Natural killer cell (primary cell): Measurements from ENCODE around the gene IFNL4. TPM values are rescaled to one million over a fixed set of nuclear protein-coding genes. Genes with fewer than 3 reads are reported as not detected.

Experiments used
- ATAC-seq, 3 donors: fragments of 150-1000 bp in 2 of 3; fragments of 200-7000 bp in 1 of 3; cut with Tn5 transposase; 1 replicate in 1 of 3; 2 replicates in 2 of 3; pipeline ENCODE4 v1.10.0; 2021; ENCODE audit warnings: mild to moderate bottlenecking in 2 of 3, moderate library complexity in 2 of 3
- DNase-seq, 2 donors: peaks; one replicate each; pipeline versions ENCODE4 v3.0.0 to v3.0.0-alpha.2; 2013 to 2021; ENCODE audit warnings: mixed read lengths in 1 of 2
- H3K27ac ChIP-seq: one replicate; pipeline ENCODE4 v1.5.1; 2013; ENCODE audit warnings: mild to moderate bottlenecking, low read length
- H3K27me3 ChIP-seq: one replicate; pipeline ENCODE4 v1.6.1; 2013; ENCODE audit warnings: low read length; ENCODE audit not compliant: control insufficient read depth, insufficient read depth
- H3K36me3 ChIP-seq: one replicate; pipeline ENCODE4 v1.6.1; 2013; ENCODE audit warnings: low read length; ENCODE audit not compliant: control insufficient read depth, insufficient read depth
- H3K4me1 ChIP-seq: one replicate; pipeline ENCODE4 v1.6.1; 2013; ENCODE audit warnings: low read length; ENCODE audit not compliant: control insufficient read depth, insufficient read depth
- H3K4me3 ChIP-seq: one replicate; pipeline ENCODE4 v1.5.1; 2013; ENCODE audit warnings: low read length
- H3K9me3 ChIP-seq: one replicate; pipeline ENCODE4 v1.6.1; 2013; ENCODE audit warnings: low read length; ENCODE audit not compliant: control insufficient read depth, insufficient read depth
- H3K27ac Mint-ChIP-seq, 2 donors: one replicate each; pipeline ENCODE4 v1.8.0; 2022; ENCODE audit warnings: mild to moderate bottlenecking in 2 of 2, mixed read lengths in 2 of 2, moderate library complexity in 1 of 2
- H3K27me3 Mint-ChIP-seq, 2 donors: one replicate each; pipeline ENCODE4 v1.8.0; 2022; ENCODE audit warnings: low read depth in 2 of 2, mixed read lengths in 2 of 2
- H3K36me3 Mint-ChIP-seq: one replicate; pipeline ENCODE4 v1.8.0; 2022; ENCODE audit warnings: mixed read lengths
- H3K4me1 Mint-ChIP-seq, 2 donors: one replicate each; pipeline ENCODE4 v1.8.0; 2022; ENCODE audit warnings: mixed read lengths in 2 of 2
- H3K4me3 Mint-ChIP-seq: one replicate; pipeline ENCODE4 v1.8.0; 2022; ENCODE audit warnings: mild to moderate bottlenecking, moderate library complexity, mixed read lengths
- H3K9me3 Mint-ChIP-seq, 2 donors: one replicate each; pipeline ENCODE4 v1.8.0; 2022; ENCODE audit warnings: mixed read lengths in 2 of 2
- WGBS: methylation state at CpG from one replicate; pipeline ENCODE4 v1.1.7; 2013; ENCODE audit warnings: missing lambda C conversion rate; ENCODE audit not compliant: insufficient coverage; 5-methylcytosine and 5-hydroxymethylcytosine counted together
- intact Hi-C: fragments of 100-400 bp; cut with micrococcal nuclease; formaldehyde crosslinking; loops from one replicate; pipeline ENCODE4 v1.14.2; 2022
- total RNA-seq, 4 donors: library from RNA; stranded (reverse); fragments of 120-200 nt in 1 of 4; gene quantifications; one replicate each; pipeline versions ENCODE4 v1.2.3 to v1.2.4, GENCODE V29; 2013 to 2022
- TF ChIP-seq, protein P1 (sequence below): fragments of 200-600 bp; IDR thresholded peaks from one replicate; pipeline ENCODE4 v1.8.0; 2022; ENCODE audit warnings: antibody characterized with exemption

IFNL4 gene
- total RNA-seq, 3 donors from 2014 or later (not counting 1 experiment from before 2014, with no cell fraction given), result not detected

DNA sequence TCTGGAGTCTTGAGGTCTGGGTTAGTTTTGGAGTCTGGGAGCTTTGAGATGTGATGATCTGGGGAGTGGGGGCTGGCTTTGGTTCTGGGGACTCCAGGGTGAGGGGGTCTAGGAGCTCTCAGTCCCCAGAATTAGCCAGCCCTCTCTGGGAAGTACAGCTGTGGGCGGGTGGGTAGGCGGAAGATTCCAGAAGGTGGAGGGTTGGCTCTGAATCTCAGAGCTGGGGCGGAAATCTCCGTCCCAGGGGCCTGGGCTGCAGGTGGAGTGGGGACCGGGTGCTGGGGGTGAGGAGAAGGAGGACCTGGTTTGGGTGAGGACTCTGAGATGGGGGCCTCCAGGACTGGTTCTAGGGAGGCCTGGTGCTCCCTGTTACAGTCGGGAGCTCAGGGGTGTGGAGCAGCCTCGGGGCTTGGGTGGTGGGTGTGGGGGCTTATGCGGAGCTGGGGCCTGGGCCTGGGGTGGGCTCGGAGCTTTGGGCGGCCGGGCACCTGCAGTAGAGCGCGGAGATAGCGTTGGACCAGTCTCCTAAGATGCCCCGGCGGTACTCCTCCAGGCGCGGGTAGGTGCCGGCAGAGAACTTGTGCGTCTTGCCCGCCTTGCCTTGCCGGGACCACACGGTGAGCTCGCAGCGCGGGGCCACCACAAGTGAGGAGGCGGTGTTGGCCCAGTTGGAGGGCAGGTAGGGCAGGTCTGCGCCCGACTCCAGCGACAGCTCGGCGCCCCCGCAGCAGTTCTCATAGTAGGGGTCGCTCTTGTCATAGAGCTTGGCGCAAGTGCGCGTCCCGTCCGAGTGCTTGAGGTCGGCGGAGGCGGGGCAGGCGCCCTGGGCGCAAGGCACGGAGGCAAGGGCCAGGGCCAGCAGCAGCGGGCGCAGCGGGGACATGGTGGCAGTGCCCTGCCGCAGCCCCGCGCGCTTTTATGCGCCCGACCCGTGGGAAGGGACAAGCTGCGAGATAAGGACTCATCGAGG, 45.0 kb downstream of the IFNL4 start, which contains the start of gene SYCN:
Gene SYCN (minus strand): TSS at position 892 of the 970 bp plus-strand sequence. CDS start 9 bp downstream, at position 883.
- Histone ChIP-seq H3K9me3 (no peaks in the 10 kb centered on the region), H3K36me3 (no peaks in the 10 kb centered on the region), H3K4me3 (no peak within 1 kb of the TSS), H3K27me3 (peaks cover 27% of the 10 kb centered on the region), H3K27ac (no peak within 1 kb of the TSS), H3K4me1 (no peaks in the 10 kb centered on the region)
- Mint-ChIP-seq H3K36me3 (no peaks in the 10 kb centered on the region), H3K4me3 (no peak within 1 kb of the TSS), H3K9me3 (no peaks in the 10 kb centered on the region), H3K27ac (no peak within 1 kb of the TSS), H3K4me1 (no peaks in the 10 kb centered on the region), H3K27me3 (peaks cover 36 to 45% of the 10 kb centered on the region in 2 donors)
- ATAC-seq, result no peak
- TF ChIP-seq, protein P1, sequence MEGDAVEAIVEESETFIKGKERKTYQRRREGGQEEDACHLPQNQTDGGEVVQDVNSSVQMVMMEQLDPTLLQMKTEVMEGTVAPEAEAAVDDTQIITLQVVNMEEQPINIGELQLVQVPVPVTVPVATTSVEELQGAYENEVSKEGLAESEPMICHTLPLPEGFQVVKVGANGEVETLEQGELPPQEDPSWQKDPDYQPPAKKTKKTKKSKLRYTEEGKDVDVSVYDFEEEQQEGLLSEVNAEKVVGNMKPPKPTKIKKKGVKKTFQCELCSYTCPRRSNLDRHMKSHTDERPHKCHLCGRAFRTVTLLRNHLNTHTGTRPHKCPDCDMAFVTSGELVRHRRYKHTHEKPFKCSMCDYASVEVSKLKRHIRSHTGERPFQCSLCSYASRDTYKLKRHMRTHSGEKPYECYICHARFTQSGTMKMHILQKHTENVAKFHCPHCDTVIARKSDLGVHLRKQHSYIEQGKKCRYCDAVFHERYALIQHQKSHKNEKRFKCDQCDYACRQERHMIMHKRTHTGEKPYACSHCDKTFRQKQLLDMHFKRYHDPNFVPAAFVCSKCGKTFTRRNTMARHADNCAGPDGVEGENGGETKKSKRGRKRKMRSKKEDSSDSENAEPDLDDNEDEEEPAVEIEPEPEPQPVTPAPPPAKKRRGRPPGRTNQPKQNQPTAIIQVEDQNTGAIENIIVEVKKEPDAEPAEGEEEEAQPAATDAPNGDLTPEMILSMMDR, result no peak
- no peak for DNase-seq
- intact Hi-C loops, result no loop called here
- WGBS, result 23% methylated on average over 57 of the region's 57 CpGs

DNA sequence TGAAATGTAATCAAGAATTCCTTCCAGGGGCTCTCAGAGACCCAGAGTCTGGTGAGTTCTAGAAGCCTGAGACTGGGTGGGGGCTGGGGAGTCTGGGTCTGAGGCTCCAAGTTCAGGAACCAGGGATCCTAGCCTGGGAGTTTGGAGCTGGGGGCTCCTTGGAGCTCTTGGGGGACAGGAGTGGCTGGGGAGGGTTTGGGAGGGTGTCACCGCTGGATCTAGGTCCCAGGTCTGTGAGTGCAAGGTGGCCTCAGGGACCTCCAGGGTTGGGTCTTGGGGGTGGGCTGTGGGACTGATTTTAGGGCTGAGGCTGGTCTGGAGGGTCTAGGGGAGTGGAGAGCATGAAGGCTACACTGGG, 45.7 kb downstream of the IFNL4 start:
- Histone ChIP-seq H3K27me3 (peaks cover 32% of the 10 kb centered on the region), H3K9me3 (no peaks in the 10 kb centered on the region), H3K4me1 (no peaks in the 10 kb centered on the region), H3K27ac (no peak overlapping the region), H3K36me3 (no peaks in the 10 kb centered on the region), H3K4me3 (no peak overlapping the region)
- intact Hi-C loops, result no loop called here
- Mint-ChIP-seq H3K27ac (no peak overlapping the region), H3K4me1 (no peaks in the 10 kb centered on the region), H3K27me3 (peaks cover 42 to 48% of the 10 kb centered on the region in 2 donors), H3K9me3 (no peaks in the 10 kb centered on the region), H3K36me3 (no peaks in the 10 kb centered on the region), H3K4me3 (no peak overlapping the region)
- TF ChIP-seq, protein P1, result no peak
- 95% methylated on average over 1 of the region's 1 CpG for WGBS
- ATAC-seq (no peak), DNase-seq (no peak)

DNA sequence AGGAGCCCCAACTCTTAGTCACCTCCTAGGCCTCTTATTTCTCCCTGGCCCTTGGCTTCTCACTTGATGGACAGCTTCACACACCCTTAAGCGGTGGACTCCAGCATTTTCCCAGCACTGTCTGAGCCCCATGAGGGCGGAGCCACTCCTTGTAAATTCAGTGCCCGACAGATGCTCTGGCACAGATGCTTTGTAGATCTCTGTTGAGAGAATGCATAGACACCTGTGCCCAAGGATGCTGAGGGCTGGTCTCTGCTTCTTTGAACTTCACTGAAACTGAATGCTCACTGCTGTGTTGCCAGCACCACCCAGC, 47.9 kb downstream of the IFNL4 start:
- Mint-ChIP-seq H3K9me3 (no peaks in the 10 kb centered on the region), H3K27ac (no peak overlapping the region), H3K4me3 (no peak overlapping the region), H3K4me1 (peaks cover 6 to 17% of the 10 kb centered on the region in 2 donors), H3K36me3 (no peaks in the 10 kb centered on the region), H3K27me3 (peaks cover 53 to 55% of the 10 kb centered on the region in 2 donors)
- peaks cover 17% of the 10 kb centered on the region for H3K4me1 ChIP-seq
- H3K27me3 ChIP-seq, result peaks cover 48% of the 10 kb centered on the region
- H3K27ac ChIP-seq, result no peak overlapping the region
- intact Hi-C loops, result no loop called here
- ATAC-seq (no peak), DNase-seq (no peak)
- no peak overlapping the region for H3K4me3 ChIP-seq
- WGBS, result 87% methylated on average over 3 of the region's 3 CpGs
- no peaks in the 10 kb centered on the region for H3K36me3 ChIP-seq
- no peaks in the 10 kb centered on the region for H3K9me3 ChIP-seq
- TF ChIP-seq, protein P1, result no peak
